Right atrium auricular region (tissue), 2 donors: ENCODE data around the gene LRP1B. TPM values are rescaled to one million over a fixed set of nuclear protein-coding genes. Genes with fewer than 3 reads are reported as not detected.

ENCODE experiments used
- DNase-seq: peaks from one replicate; pipeline ENCODE4 v3.0.0-alpha.2; 2019; ENCODE audit warnings: low spot score
- H3K27ac ChIP-seq, 2 donors: fragments of 200-600 bp; sonication (generic); 1 replicate in 1 of 2; 2 replicates in 1 of 2; pipeline ENCODE4 v1.5.1; 2016 to 2019
- H3K27me3 ChIP-seq, 2 donors: fragments of 200-600 bp; sonication (generic); one replicate each; pipeline versions ENCODE4 v1.5.1 to v1.6.0; 2017 to 2019
- H3K36me3 ChIP-seq: fragments of 200-600 bp; sonication (generic); one replicate; pipeline ENCODE4 v1.5.1; 2016
- H3K4me1 ChIP-seq, 2 donors: fragments of 200-600 bp; sonication (generic); one replicate each; pipeline versions ENCODE4 v1.5.1 to v1.6.0; 2017 to 2019
- H3K4me3 ChIP-seq, 2 donors: fragments of 200-600 bp; sonication (generic); 1 replicate in 1 of 2; 2 replicates in 1 of 2; pipeline ENCODE4 v1.5.1; 2017 to 2019; ENCODE audit warnings: mild to moderate bottlenecking in 1 of 2, moderate library complexity in 1 of 2
- H3K9me3 ChIP-seq, 2 donors: fragments of 200-600 bp; sonication (generic); one replicate each; pipeline ENCODE4 v1.5.1; 2019
- total RNA-seq, 2 donors: library from RNA; depleted of rRNA; stranded (reverse); fragments of >200 nt; gene quantifications; one replicate each; pipeline ENCODE4 v1.1.0, GENCODE V29; 2016
- TF ChIP-seq, protein P1 (sequence below), 2 donors: fragments of 200-600 bp; sonication (generic); IDR thresholded peaks; one replicate each; pipeline ENCODE4 v1.5.1; 2019; ENCODE audit warnings: antibody characterized with exemption in 2 of 2

Gene LRP1B
- total RNA-seq, 2 donors from 2014 or later, result 0.44 to 0.47 TPM

DNA sequence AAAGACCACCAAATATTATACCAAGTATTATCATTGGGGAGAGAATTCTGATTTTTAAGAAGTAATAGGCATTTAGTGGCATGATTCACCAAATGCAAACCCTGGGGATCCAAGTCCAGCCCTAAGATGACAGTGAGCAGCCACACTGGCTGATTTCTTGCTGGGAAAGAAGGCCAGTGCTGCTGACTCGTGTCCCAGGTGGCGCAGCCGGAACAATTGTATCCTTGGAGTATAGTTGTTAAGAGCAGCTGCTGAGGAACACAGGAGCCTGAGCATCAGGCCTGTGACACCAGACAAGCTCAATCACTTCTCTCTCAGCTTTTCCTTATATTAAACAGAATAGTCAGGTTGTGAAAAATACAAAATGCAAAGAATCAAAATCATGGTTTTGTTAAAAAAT lies 48.4 kb downstream of the LRP1B start:
- Histone ChIP-seq H3K27me3 (no peaks in the 10 kb centered on the region), H3K4me1 (no peaks in the 10 kb centered on the region), H3K9me3 (no peaks in the 10 kb centered on the region), H3K36me3 (no peaks in the 10 kb centered on the region), H3K4me3 (no peak overlapping the region), H3K27ac (no peak overlapping the region)
- TF ChIP-seq, protein P1, sequence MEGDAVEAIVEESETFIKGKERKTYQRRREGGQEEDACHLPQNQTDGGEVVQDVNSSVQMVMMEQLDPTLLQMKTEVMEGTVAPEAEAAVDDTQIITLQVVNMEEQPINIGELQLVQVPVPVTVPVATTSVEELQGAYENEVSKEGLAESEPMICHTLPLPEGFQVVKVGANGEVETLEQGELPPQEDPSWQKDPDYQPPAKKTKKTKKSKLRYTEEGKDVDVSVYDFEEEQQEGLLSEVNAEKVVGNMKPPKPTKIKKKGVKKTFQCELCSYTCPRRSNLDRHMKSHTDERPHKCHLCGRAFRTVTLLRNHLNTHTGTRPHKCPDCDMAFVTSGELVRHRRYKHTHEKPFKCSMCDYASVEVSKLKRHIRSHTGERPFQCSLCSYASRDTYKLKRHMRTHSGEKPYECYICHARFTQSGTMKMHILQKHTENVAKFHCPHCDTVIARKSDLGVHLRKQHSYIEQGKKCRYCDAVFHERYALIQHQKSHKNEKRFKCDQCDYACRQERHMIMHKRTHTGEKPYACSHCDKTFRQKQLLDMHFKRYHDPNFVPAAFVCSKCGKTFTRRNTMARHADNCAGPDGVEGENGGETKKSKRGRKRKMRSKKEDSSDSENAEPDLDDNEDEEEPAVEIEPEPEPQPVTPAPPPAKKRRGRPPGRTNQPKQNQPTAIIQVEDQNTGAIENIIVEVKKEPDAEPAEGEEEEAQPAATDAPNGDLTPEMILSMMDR (IDR thresholded peaks at IDR 0.05), result no peak
- DNase-seq, result no peak

DNA sequence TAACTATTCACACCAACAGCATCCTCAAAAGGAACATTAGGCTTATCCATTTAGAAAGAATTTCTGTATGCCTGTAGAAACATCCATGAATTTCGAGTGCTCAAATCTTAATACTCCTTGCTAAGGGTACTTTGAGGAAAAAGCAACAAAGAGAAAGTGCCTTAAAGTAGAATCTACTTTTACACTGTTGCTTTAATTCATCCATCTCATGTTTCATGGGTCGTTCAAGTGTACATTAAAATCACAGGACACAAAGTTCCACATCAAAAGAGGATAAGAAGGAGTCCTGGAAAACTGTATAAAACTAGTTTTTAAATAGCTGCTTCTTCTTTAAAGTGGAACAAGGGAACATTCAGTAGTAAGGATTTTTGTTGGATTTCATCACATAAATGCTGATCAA lies 54.5 kb downstream of the LRP1B start:
- Histone ChIP-seq H3K27ac (no peak overlapping the region), H3K27me3 (no peaks in the 10 kb centered on the region), H3K9me3 (no peaks in the 10 kb centered on the region), H3K4me1 (no peaks in the 10 kb centered on the region), H3K36me3 (no peaks in the 10 kb centered on the region), H3K4me3 (no peak overlapping the region)
- TF ChIP-seq, protein P1 (IDR thresholded peaks at IDR 0.05), result no peak
- no peak for DNase-seq

- Histone ChIP-seq H3K4me1 (no peaks in the 10 kb centered on the region), H3K9me3 (no peaks in the 10 kb centered on the region), H3K27me3 (no peaks in the 10 kb centered on the region), H3K36me3 (no peaks in the 10 kb centered on the region), H3K4me3 (no peak overlapping the region), H3K27ac (no peak overlapping the region)
- TF ChIP-seq, protein P1 (IDR thresholded peaks at IDR 0.05), result no peak
- DNase-seq, result no peak
These were observed 55.0 kb downstream of the LRP1B start for GRCh38 chr2:142075826-142076225.

DNA sequence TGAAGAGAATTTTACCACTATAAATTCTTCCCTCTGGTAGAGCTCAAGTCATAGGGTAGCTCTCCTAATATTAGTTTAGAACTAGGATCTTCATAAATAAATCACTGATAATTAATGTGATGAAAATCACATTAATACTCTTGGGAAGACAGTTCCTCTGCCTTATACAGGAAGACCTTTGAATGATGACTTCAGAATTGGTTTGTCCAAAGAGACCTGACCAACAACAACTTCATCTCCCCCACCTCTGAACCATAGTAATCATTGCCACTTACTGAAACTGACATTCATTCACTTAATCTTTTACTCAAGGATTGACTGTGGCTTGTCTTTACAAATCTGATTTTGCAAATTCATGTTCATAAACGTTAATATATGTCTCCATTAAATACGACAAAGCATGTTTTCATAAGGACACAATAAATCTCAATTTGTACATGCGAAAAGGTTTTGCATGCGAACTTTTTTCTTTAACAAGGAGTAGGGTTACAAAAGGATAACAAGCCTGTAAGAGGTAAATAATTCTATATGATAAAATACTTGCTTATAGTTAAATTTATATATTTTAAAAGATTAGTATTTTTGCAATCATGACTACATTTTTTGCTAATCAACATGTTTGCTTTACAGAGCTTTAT lies 61.4 kb downstream of the LRP1B start:
- no peaks in the 10 kb centered on the region for H3K4me1 ChIP-seq
- no peak for DNase-seq
- no peaks in the 10 kb centered on the region for H3K36me3 ChIP-seq
- H3K27ac ChIP-seq, result no peak overlapping the region
- no peak overlapping the region for H3K4me3 ChIP-seq
- no peaks in the 10 kb centered on the region for H3K27me3 ChIP-seq
- TF ChIP-seq, protein P1 (IDR thresholded peaks at IDR 0.05), result no peak
- no peaks in the 10 kb centered on the region for H3K9me3 ChIP-seq

GRCh38 chr2:142065700-142066099 lies 65.1 kb downstream of the LRP1B start:
- no peaks in the 10 kb centered on the region for H3K27me3 ChIP-seq
- H3K9me3 ChIP-seq, result no peaks in the 10 kb centered on the region
- H3K4me1 ChIP-seq, result no peaks in the 10 kb centered on the region
- H3K4me3 ChIP-seq, result no peak overlapping the region
- DNase-seq, result no peak
- H3K27ac ChIP-seq, result no peak overlapping the region
- TF ChIP-seq, protein P1 (IDR thresholded peaks at IDR 0.05), result no peak
- H3K36me3 ChIP-seq, result no peaks in the 10 kb centered on the region

GRCh38 chr2:142065156-142065555 lies 65.7 kb downstream of the LRP1B start:
- Histone ChIP-seq H3K4me1 (no peaks in the 10 kb centered on the region), H3K36me3 (no peaks in the 10 kb centered on the region), H3K4me3 (no peak overlapping the region), H3K9me3 (no peaks in the 10 kb centered on the region), H3K27ac (no peak overlapping the region), H3K27me3 (no peaks in the 10 kb centered on the region)
- DNase-seq, result no peak
- TF ChIP-seq, protein P1 (IDR thresholded peaks at IDR 0.05), result no peak
